Measurements from ENCODE around the gene CHD5. TPM values are rescaled to one million over a fixed set of nuclear protein-coding genes. Genes with fewer than 3 reads are reported as not detected.

Gene CHD5
- total RNA-seq = 0.07 TPM in 1 of 2 replicates, not detected in the other

DNA sequence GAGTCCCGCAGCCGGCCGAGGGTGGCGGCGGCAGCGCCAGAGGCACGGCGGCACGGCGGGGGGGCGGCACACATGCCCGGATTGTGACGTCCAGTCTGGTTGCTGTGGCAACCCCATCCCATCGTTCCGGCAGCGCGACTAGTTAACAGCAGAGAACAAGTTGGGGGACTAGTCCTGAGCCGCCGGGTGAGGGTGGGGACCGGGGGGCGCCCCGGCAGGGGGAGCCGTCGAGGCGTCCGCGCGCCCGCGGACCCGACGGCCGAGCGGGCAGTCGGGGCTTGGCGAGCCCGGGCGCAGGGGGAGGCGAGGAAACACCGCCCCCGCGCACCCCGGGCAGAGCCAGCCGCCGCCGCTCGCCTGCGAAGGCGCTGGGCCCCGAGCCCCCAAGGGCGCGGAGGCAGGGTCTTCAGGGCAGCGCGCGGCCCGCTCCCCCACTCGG, at the start of gene CHD5:
CHD5 (minus strand) TSS at position 54 of the 439 bp plus-strand sequence. CDS start 298 bp downstream, outside the sequence.

DNA sequence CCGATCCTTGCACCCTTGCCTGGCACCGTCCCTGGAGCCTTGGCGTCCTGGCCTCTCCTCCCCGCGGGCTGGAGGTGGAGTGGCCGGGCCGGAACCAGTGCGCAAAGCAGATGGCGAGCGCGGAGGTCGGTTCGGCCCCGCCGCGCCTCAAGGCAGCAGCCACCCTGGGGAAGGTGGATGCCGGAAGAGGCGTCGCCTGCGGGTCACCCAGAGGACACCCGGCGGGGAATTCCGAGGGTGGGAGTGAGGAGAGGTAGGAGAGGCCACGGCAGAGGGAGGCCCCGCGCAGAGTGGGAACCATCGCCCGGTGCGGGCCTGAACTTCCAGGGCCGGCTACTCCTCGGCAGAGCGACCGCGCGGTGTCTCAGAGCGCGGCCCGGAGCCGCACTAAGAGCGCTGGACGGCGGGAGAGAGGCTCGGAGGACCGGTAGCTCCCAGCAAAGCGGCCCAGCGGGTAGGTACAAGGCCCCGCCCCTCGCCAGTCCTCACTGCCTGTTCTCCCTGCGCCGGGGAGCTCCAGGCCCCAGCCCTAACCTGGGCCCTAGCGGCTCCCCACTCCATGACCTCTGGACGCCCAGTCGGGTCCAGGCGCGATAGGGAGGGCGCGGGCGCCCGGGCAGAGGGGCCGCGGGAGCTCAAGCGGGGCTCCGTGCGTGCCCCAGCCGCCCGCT, 25.9 kb upstream of the CHD5 start, which contains the start of gene RNF207:
RNF207 (plus strand) TSS at position 271 of the 671 bp plus-strand sequence. CDS start 417 bp downstream, outside the sequence.

DNA sequence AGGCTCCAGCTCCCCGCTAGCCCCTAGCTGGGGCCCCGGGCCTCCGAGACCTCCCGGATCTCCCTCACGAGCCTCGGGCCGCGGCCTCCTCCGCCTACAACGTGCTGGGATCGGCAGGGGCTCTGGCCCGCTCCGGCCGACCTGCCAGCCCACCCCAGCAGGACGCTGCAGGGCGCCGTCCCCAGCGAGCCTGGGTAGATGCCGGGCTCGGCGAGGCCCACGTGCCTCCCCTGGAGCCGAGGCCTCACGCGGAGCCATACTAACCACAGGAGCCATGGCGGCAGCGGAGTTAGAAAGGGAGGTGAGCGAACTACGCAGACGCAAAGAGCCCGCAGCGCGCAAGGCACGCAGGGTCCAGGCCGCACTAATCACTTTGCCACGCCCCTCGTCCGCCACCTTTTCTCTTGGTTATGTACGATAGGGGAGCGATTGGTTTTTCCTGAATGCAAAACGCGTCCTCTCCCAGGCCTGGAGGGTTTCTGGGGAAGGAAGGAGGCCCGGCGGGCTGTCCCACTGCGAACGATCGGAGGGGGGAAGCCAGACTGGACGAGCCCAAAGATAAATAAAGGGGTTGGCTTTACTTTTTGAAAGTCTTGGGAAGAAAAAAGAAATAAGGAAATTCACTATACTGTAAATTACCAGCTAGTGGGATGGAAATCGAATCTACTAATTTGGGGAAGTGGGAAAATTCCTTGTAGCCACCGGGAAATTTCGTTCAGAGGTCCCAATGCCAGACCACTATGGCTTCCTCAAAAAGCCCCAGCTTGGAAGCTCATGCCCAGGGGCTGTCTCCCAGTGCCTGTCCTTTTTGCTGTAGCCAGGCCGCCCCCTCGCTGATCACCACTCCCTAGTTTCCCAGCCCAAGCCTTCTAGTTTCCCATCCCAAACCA, 19.4 kb upstream of the CHD5 start, which contains the start of gene RPL22:
RPL22 (minus strand) TSS at position 298 of the 890 bp plus-strand sequence; CDS start at position 276, 22 bp downstream.

Other genes with a start within 250 kb of the CHD5 start
- gene NPHP4, start 187.9 kb downstream of the CHD5 start, total RNA-seq = 6.2 and 7.0 TPM in 2 replicates
- gene KCNAB2, start 134.4 kb downstream of the CHD5 start, total RNA-seq = 2.0 and 2.3 TPM in 2 replicates
- 226 TPM in 2 replicates for gene RPL22, start 19.3 kb upstream of the CHD5 start, total RNA-seq
- gene RNF207, start 25.8 kb upstream of the CHD5 start, total RNA-seq = 3.7 and 5.1 TPM in 2 replicates
- 59.0 and 82.4 TPM in 2 replicates for gene ICMT, start 55.6 kb upstream of the CHD5 start, total RNA-seq
- gene HES3, start 63.9 kb upstream of the CHD5 start, total RNA-seq = 0.78 TPM in 1 of 2 replicates, not detected in the other
- 39.9 and 43.1 TPM in 2 replicates for gene GPR153, start 80.8 kb upstream of the CHD5 start, total RNA-seq
- gene ACOT7, start 213.4 kb upstream of the CHD5 start, total RNA-seq = 130 and 138 TPM in 2 replicates
- 173 and 201 TPM in 2 replicates for gene HES2, start 239.6 kb upstream of the CHD5 start, total RNA-seq
- gene ESPN, start 244.5 kb upstream of the CHD5 start, total RNA-seq = 13.7 and 14.0 TPM in 2 replicates

All from airway epithelial cell (primary cell).